NCI-H2081 treated with DMSO at 0.1 percent for 48 hours (cell line): ENCODE measurements around the gene ADK.
"Not testable (repeated sequence)": the region's sequence is repeated elsewhere in the genome, so short reads cannot be mapped to it uniquely, and the experiment has no call there.

Source experiments
- DNase-seq: peaks from one replicate; lab custom pipeline; 2025; lab: John Stamatoyannopoulos, UW

The ADK gene

DNA sequence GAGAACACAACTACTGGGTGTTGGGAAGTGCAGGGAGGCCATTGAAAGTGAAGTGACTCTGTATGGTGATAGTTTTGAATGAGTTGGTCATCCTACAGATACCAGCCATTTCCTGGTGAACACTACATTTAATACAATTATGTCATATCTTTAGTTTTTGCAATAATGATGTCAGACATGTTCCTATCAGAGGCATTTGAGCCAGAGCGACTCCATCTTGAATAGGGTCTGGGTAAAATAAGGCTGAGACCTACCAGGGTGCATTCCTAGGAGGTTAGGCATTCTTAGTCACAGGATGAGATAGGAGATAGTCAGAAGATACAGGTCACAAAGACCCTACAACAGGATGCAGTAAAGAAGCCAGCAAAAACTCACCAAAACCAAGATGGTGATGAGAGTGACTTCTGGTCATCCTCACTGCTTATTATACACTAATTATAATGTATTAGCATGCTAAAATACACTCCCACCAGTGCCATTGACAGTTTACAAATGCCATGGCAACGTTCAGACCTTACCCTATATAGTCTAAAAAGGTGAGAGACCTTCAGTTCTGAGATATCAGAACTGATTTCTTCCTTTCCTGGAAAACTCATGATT lies 28.2 kb downstream of the ADK start:
- no peak for DNase-seq

DNA sequence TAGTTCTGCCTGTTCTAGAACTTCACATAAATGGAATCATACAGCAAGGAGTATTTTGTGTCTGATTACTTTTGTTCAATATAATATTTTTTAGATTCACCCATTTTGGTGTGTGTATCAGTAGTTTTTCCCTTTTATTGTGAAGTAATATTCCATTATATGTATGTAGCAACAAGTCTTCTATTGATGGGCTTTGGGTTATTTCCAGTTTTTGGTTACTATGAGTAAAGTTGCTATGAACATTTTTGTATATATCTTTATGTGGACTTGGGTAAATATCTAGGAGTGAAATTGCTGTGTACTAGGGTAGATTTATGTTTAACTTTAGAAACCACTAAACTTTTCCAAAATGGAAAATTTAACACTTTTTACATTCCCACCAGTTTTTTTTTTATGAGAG lies 35.7 kb downstream of the ADK start:
- no peak for DNase-seq

DNA sequence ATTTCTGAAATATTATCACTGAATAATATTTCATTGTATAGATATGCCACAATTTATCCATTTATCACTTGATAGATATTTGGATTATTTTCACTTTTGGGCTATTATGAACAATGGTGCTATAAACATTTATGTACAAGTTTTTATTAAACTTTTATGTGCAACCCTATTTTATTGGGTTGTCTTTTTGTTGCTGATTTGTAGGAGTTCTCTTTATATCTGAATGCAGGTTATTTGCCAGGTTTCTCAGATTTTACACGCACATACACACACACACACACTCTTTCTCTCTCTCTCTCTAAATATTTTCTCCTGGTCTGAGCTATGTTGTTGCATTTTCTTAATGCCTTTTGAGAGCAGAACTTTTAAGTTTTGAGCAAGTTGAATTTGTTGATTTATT lies 36.2 kb downstream of the ADK start:
- no peak for DNase-seq

DNA sequence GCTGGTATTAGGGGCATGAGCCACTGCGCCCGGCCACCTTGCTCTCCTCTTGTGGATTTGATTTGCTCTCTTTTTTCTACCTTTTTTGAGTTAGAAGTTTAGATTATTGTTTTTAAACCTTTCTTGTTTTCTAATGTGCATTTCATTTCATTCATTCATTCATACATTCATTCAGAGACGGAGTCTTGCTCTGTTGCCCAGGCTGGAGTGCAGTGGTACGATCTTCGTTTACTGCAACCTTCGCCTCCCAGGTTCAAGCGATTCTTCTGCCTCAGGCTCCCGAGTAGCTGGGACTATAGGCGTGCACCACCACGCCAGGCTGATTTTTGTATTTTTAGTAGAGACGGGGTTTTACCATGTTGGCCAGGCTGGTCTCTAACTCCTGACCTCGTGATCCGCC lies 37.6 kb downstream of the ADK start:
- not testable (repeated sequence) for DNase-seq

DNA sequence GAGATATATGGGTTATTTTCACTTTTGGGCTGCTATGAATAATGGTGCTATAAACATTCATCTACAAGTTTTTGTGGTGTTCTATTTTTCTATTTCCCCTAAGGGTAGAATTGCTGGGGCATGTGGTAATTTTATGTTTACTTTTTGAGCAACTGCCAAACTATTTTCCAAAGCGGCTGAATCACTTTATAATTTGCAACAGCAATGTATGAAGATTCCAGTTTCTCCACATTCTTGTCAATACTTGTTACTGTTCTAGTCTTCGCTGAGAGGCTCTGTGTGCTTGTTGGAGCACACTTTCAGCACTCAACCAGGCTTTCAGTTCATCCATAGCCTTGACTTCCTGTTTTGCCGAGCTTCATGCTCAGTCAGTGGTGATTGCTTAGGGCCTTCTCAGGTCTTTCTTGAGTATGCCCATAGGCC lies 39.0 kb downstream of the ADK start:
- no peak for DNase-seq

DNA sequence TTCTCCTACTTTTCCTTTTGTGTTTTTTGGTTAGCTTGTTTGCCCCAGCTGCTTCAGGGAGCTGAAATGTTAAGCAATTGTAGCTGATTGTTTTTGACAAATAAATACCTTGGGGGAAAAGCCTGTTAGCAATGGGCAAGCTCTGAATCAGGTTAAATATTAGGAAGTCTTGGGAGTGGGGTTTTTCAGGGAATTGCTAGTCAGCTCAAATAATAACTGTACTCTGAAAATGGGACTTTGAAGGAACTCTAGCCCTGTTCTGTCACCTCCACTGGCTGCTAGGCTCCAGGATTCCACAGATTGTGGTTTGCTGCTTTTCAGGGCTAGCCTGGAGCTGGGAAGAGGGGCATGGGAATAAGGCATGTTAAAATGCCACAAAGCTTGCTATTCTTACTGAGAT lies 39.5 kb downstream of the ADK start:
- no peak for DNase-seq

DNA sequence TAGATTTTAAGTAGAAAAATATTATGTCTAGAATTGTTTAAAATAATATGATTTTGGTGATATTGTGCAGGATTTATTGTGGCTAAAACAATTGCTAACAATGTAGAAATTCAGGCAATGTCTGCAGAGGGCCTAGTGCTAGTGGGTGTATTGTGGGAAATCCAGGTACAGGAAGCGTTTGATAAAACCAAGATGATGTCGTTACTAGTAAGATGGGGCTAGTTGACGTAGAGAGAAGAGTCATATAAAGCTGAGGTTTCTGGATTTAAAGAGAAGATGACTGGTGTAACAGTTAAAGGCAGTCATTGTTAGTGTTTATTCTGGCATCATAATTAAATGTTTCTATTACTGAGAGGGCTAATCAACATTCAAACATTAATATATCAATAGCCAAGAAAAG lies 43.5 kb downstream of the ADK start:
- DNase-seq: no peak

DNA sequence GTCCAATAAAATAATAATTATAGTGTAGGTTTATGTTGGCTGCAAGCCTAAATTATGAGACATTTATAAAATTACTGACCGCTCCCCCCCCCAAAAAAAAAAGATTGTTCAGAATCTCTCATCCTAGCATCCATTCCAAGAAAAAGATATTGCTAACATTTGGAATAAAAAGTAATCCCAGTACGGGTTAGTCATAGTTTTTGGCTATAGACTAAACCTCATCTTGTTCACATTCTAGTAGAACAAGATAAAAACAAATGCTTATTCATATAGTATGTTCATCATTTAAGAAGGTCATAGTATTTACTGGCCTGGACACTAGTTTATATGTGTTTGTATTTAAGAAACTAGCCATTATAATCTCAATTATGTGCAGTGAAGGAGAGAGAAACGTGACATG lies 44.0 kb downstream of the ADK start:
- DNase-seq: no peak

DNA sequence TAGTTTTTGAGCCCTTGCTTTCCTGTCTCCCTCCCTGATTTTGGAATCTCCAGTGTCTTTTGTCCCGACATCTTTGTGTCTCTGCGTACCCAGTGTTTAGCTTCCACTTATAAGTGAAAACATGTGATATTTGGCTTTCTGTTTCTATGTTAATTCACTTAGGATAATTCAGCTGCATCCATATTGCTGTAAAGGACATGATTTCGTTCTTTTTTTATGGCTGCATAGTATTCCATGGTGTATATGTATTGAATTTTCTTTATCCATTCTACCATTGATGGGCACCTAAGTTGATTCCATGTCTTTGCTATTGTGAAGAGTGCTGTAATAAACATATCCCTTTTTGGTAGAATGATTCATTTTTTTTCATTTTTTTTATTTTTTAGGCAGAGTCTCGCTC lies 48.3 kb downstream of the ADK start:
- no peak for DNase-seq

DNA sequence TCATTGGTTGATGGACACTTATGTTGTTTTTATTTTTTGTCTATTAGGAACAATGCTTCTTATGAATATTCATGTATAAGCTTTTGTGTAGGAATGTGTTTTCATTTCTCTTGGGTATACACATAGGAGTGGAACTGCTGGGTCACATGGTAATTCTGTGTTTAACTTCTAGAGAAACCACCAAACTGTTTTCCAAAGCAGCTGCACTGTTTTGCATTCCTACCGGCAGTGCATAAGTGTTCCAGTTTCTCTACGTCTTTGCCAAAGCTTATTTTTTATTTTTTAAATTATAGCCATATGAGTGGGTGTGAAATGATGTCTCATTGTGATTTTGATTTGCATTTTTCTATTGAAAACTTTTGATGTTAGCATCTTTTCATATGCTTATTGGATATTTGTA lies 51.3 kb downstream of the ADK start:
- DNase-seq: no peak

DNA sequence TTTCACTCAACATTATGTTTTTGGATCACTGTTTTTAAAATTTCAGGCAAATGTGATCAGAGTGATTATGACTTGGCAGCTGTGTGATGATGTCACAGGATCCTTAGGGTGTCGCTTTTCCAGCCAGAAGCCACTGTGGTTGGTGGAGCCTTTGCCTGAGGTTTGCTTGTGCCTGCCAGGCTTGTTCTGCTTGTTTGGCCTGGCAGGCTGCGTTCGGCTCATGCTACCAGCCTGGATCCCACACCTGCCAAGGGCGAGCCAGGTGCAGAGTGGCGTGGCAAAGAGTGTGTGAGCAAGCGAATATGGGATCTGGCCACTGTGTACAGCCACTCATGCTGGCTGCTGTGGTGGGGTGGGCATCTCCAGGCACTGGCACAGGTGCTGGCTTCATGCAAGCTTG lies 55.7 kb downstream of the ADK start:
- DNase-seq: peak; percentile 52

DNA sequence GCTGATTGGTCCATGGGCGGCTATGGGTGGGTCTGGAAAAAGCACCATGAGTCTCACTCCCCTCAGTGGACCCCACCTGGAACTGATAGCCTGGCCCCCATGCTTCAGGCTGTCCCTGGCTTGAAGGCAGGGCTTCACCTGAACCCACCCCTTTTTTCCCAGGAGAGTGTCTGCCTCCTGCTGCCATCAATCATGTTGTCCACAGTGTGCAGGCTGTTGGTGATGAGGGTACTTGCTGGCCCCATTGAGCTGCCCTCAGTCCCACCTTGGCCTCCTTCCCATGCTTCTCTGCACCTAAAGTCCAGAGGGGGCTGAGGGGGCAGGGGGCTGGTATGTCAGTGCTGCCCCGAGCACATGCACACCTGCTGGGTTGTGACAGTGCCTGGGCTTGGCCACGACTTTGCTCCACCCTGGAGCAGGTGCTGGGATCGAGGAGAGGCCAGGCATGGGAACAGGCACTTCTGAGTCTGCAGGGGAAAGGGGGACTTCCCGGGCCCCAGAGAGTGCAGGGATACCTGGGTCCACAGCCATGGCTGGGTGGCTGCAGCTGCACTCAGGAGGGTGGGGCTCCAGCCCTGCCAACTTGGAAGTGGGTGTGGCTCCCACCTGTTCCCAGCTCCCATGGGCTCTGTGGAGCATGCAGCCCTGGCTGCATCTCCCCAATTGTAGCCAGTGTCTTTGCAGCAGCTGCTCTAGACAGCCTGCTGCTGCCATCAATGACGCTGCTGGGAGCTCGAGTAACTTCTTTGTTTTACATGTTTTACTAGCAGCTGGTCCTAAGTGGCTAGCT lies 56.9 kb downstream of the ADK start:
- peak; percentile 53 for DNase-seq

DNA sequence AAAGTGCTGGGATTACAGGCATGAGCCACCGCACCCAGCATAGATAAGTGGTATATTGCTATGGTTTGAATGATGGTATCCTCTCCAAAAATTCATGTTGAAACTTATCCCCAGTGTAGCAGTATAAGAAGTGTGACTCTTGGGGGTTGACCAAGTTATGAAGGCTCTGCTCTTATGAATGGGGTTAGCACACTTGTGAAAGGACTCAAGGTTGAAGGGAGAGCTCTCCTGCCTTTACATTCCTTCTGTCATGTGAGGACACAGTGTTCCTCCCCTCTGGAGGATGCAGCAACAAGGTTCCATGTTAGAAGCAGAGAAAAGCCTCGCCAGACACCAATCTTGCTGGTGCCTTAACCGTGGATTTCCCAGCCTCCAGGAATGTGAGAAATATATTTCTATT lies 58.0 kb downstream of the ADK start:
- no peak for DNase-seq

DNA sequence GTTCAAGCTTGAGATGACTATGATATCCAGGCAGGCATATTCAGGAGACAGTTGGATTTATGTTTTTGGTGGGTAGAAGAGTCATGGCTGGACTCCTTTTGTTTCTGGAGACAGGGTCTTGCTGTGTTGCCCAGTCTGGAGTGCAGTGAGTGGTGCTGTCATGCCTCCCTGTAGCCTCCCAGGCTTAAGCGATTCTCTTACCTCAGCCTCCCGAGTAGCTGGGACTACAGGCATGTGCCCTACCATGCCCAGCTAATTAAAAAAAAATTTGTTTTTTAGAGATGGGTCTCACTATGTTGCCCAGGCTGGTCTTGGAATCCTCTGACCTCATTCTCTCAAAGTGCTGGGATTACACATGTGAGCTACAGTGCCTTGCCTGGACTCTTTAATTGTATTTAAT lies 62.0 kb downstream of the ADK start:
- DNase-seq: no peak

DNA sequence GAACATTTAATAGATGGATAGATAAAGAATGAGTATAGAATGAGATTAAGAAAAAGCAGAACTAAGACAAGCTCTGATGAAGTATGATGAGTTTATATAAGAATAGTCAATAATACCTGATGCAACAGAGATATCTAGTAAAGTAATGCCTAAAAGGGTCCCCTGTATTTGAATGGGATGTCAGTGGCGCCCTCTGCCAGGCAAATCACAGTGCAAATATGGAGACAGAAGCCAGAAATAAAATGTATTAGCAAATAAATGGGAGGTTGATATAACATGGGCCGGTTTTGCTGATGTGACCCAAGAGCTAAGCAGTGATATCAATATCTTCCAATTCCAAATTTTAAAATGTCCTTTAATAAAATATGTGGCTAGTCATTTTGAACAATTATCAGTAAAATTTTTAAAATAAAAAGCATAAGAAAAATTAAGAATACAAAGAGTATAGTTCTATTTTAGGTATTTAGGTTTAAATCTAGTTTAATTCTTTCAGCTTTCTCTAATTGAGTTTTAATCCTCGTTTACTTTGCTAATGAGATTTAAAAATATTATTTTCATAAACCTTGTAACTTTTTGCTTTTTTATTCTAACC lies 62.6 kb downstream of the ADK start:
- no peak for DNase-seq

DNA sequence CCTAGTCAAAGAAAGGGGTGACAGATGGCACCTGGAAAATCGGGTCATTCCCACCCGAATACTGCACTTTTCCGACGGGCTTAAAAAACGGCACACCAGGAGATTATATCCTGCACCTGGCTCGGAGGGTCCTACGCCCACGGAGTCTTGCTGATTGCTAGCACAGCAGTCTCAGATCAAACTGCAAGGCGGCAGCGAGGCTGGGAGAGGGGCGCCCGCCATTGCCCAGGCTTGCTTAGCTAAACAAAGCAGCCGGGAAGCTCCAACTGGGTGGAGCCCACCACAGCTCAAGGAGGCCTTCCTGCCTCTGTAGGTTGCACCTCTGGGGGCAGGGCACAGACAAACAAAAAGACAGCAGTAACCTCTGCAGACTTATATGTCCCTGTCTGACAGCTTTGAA lies 66.1 kb downstream of the ADK start:
- DNase-seq: not testable (repeated sequence)

DNA sequence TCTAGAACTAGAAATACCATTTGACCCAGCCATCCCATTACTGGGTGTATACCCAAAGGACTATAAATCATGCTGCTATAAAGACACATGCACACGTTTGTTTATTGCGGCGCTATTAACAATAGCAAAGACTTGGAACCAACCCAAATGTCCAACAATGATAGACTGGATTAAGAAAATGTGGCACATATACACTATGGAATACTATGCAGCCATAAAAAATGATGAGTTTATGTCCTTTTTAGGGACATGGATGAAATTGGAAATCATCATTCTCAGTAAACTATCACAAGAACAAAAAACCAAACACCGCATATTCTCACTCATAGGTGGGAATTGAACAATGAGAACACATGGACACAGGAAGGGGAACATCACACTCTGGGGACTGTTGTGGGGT lies 71.4 kb downstream of the ADK start:
- DNase-seq: not testable (repeated sequence)

DNA sequence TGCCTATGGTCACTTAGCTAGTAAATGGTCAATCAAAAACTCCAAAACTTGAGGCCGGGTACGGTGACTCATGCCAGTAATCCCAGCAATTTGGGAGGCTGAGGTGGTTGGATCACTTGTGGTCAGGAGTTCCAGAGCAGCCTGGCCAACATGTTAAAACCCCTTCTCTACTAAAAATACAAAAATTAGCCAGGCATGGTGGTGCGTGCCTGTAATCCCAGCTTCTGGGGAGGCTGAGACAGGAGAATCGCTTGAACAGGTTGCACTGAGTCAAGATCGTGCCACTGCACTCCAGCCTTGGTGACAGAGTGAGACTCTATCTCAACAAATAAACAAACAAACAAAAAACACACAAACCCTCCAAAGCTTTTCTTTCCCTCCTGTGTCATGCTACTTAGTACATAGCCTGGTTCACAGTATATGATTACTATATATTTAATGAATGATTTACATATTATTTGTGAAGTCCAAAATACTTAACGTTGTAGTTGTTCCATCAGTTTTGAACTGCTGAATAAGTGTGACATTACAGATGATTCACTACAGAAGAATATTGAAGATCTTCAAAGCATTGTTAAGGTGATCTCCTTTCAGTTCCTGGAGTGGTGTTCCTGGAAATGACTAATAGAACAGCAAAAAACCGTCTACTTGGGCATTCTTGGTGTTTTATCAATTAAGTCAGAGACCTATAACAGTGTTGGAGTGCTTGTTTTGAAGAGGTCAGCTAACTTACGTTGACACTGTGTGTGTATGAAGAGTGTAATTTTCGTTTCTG lies 72.9 kb downstream of the ADK start:
- DNase-seq: no peak

DNA sequence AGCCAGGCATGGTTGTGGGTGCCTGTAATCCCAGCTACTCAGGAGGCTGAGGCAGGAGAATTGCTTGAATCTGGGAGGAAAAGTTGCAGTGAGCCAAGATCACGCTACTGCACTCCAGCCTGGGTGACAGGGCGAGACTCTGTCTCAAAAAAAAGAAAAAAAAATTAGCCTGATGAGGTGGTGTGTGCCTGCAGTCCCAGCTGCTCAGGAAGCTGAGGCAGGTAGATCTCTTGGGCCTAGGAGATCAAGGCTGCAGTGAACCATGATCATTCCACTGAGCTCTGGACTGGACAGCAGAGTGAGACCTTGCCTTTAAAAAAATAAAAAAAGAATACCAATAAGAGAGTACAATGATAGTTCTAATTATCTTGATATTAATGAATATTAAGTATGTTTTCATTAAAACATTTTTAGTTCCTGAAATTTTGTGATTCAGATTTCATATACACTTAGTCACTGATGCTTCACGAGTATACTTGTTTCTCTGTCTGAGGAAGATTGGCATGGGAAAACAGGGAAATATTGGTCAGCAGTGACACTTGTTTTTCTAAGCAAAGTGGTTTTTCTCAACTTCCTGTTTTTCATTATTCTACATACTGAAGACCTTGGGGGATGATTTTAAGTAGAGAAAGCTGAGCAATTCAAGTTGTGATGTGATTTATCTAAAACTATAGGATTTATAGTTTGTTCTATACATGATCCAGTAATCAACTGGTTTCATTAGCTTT lies 76.8 kb downstream of the ADK start:
- DNase-seq: no peak

DNA sequence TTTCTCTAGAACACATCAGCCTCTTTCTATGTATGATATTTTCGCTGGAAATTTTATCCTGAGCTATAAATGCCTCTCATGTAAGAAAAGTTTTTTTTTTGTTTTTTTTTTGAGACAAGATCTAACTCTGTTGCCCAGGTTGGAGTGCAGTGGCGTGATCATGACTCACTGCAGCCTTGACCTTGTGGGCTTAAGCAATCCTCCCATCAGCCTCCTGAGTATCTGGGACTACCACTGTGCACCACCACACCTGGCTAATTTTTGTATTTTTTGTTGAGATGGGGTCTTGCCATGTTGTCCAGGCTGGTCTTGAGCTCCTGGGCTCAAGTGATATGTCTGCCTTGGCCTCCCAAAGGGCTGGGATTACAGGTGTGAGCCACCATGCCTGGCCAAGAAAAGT lies 80.4 kb downstream of the ADK start:
- no peak for DNase-seq

DNA sequence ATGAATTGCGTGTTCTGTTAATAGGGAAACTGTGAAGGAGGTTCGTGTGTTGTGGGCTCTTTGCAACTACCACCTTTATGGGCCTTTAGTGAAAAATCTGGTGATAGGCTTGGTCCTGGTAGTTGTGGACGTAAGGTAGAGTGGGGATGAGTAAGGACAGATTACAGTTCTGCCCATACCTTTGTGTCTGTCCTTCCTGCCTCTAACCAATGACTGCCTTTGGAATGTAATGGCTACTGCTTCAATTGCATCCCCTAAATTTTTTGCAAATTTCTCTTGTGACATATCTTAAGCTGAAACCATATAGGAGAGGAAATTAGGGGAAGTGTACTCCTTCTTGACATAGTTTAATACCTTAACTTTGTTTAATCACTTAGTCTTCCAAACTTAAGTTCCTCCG lies 82.3 kb downstream of the ADK start:
- no peak for DNase-seq

DNA sequence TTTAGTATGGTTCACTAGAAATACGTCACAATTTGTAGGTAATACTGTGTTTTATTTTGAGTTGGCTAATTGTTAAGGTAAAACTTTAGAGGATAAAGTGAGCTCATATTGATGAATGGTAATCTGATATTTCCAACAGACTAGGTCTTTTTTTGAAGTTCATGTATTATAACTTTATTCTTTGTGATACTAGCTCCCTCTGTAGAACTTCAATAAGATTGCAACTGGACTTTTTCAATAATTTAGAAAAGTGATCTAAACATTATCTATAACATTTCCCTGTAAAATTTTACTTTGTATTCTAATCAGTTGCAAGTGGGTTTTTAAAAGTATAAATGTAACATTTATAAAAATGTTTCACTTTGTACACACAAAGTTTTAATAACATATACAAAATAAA lies 83.5 kb downstream of the ADK start:
- no peak for DNase-seq
